NCI-H69 (cell line): ENCODE results near the gene CDH20.

Experiments used
- DNase-seq: peaks from one replicate; lab custom pipeline; 2025; lab: John Stamatoyannopoulos, UW

CDH20 gene

DNA sequence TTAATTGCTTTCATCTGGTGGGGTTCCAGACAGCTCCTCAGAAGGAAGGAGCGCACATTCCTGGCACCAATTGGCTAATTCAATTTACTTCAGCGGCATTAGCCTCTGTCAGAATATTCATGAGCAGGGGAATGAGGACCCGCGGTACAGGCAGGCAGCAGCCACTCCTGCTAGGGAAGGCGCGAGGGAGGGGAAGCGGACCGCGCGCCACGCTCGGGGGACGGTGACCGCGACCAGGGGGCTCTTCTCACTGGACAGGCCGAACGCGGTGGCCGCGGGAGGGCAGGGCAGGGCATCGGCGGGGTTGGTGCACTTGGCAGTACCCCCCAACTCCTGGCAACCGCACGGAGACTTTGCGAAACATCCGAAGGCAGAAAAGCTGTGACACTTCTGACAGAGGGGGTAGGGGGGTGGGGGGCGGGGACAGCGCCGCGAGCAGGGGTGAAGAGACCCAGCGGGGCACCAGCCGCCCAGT, at the start of gene CDH20:
TSS of gene CDH20 (plus strand) at position 160 of the 475 bp plus-strand sequence.
- DNase-seq: peak; percentile 86

- DNase-seq: no peak
Measured at GRCh38 chr18:61284039-61284438, 49.2 kb upstream of the CDH20 start.

DNA sequence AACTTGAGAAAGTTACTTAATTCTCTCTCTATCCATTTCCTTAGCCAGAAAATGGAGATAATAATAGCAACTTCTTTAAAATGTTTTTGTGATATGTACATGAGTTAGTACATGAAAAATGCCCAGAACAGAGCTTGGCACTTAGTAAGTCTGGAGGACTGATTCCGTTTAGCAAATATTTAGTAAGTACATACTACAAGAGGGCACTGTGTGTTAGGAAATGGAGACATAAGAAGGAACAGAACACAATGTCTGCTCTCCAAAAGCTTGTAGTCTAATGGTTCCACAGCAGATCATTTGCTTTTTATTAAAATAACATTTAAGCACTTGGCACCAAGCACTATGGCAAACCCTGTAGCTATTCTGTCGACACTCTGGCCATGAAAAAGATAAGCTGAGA, 47.5 kb upstream of the CDH20 start:
- DNase-seq: no peak

DNA sequence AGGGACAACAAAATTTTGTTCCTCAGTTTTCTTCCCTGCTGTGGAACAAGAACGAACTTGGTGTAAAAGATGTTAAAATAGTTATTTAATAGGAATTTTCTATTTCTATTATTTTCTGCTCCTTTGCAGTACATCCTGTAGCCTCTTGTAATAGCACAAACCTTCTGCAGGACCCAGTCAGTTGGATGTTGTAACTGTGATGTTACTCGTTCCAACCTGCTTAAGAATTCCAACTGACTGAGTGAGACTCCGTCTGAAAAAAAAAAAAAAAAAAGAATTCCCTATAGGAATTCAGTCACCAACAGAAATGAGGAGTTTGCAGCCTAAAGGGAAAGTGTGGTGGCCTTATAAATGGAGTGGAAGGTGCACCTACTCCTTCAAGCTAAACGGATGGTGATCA, 46.4 kb upstream of the CDH20 start:
- DNase-seq: no peak

DNA sequence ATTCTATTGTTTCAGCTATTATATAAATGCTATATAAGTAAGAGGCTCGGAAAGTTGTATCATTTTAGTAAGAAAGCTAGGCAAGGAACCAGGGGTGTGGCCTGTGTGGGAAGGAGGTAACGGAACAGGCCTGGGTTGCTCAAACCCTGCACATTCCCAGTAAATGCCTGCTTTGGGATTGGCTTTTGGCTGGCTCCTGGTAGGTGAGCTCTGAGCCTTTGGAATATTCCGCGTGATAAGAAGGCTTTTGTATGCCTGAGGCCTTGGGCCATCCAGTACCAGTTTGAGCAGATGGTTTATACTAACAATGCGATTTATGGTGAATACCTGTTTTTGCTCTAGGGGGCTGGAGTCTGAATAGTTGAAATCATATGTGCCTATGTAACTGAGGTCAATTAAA, 42.6 kb upstream of the CDH20 start:
- DNase-seq: no peak

DNA sequence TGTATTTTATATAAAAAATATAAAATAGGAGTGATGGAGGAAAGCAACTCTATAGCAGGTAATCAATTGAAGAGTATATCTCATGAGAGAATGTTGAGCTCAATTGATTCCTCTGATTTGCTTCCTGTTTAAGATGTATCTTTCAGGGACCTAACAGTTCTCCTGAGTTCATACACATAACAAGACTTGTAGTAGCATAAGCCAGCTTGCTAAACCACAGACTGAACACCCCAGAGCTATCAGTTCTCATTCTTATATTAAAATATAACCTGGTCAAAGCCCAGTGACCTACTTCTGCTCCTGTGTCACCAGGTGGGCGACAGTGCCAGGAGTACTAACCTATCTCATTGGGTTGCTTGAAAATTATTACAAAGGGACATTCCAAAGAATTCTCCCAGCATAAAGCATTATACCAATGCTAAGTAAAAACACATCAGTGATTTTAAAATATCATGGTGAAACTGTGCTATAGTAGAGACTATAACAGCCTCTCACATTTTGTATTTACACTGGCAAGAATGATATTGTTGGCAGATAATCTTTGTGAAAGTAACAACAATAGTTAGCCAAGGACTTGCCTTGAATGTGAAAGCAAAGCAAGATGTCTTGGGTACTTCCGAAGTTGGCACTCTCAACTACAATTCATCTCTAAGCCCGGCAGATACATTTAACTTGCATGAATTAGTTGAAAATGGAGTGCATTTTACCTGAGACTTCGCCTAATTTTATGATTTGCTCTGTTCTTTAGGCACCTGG, 40.8 kb upstream of the CDH20 start:
- DNase-seq: no peak

DNA sequence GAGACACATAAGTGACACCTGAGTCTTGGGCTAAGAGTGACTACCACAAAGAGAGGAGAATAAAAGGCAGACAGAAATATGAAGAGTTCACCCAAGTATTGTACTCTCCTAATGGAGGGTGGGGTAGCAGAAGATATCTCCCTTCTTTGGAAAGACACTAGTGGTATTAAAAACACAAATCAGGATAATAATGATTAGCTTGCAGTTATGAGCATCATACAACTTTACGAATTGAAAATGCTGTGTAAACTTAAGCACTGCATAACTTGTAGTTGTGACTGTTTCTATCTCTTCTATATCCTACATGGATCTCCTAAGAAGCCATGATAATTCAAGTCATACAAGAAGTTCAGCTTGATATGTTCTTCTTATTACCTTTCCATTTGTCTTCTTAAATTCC, 38.1 kb upstream of the CDH20 start:
- no peak for DNase-seq

DNA sequence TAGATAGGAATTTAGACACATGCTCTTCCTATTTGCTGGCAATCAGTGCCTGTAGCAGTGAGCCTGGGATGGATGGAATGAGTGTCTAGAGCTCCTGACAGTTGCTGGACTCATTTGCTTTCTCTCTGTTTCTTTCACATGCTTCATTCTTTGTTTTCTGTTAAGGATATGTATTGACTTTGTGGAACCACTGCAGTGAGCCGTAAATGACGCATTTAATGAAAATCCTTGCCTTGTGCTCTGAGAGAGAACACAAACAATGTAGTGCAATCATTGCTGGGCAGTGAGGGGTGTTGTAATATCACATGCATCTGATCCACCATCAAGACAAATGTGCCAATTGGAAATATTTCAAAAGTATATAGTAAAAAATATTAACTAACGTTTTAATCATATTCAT, 25.2 kb upstream of the CDH20 start:
- DNase-seq: peak; percentile 74

- peak; percentile 84 for DNase-seq
Measured at GRCh38 chr18:61308795-61309393, 24.3 kb upstream of the CDH20 start.

GRCh38 chr18:61322265-61322873, 10.9 kb upstream of the CDH20 start:
- DNase-seq: peak; percentile 95

- peak; percentile 66 for DNase-seq
Measured at GRCh38 chr18:61323951-61324350, 9.3 kb upstream of the CDH20 start.

DNA sequence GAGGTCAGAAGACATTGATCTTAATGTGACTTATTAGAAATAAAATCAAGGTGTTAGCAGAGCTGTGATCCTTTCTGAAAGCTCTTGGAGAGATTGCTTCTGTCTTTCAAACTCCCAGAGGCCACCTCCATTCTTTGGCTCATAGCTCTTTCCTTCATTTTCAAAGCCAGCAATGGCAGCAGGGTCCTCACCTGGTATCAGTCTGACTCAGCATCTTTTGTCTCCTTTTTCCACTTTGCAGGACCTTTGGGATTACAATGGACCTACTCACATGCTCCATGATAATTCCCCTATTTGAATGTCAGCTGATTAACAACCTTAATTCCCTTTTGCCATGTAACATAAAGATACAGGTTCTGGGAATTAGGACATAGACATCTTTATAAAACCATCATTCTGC, 6.8 kb upstream of the CDH20 start:
- DNase-seq: peak; percentile 34

GRCh38 chr18:61329398-61329797, 3.8 kb upstream of the CDH20 start:
- no peak for DNase-seq

DNA sequence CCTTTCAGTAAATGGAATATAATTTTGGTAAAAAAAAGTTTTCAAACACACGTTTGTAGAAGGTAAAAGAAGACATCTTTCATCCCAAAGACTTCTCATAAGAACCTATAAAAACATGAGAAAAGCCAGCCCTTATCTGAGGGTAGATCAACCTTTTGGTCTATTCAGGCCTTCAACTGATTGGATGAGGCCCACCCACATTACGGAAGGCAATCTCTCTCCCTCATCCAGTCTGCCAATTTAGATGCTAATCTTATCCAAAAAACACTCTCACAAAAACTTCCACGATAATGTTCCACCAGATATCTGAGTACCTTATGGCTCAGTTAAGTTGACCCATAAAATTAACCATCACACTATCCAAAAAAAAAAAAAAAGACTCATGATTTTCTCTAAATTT, 2.2 kb upstream of the CDH20 start:
- no peak for DNase-seq

GRCh38 chr18:61333746-61334490, 688 bp downstream of the CDH20 start:
- DNase-seq: peak; percentile 90

GRCh38 chr18:61334491-61334850, 1.2 kb downstream of the CDH20 start:
- peak; percentile 83 for DNase-seq

DNA sequence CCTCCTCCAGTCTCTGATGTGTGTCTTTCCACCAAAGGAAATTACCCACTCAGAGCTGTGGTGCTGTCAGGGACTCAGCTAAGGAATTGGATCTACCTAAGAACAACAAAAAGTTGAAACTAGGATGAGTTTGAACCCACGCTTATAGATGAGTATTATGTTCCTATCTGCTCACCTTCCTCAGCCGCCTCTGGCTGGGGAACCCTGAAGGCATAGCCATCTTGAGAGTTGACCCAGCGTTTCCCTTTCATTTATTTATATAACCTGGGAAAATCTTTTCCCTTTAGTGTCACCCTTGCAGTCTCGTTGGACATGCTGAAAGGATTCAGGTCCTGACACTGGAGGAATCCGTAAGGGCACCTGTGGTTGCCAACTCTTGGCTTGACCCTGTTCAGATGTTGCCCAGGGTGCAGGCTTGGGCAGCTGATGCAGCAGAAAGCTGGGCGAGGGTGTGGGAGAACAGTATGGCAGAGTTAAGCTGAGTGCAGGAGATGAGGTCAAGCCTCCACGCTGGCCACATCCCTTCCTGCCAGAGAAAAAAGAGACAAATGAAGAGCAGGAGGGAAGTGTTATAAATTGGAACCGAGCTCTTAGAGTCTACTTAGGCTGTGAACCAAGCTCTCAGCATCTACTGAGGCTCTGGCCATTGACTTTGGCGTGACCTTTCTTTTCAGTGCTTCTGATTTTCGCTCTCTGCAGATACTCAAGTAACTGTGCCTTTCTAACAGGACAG, 1.9 kb downstream of the CDH20 start:
- peak; percentile 65 for DNase-seq

- peak; percentile 64 for DNase-seq
Measured at GRCh38 chr18:61335684-61336555, 2.7 kb downstream of the CDH20 start.

DNA sequence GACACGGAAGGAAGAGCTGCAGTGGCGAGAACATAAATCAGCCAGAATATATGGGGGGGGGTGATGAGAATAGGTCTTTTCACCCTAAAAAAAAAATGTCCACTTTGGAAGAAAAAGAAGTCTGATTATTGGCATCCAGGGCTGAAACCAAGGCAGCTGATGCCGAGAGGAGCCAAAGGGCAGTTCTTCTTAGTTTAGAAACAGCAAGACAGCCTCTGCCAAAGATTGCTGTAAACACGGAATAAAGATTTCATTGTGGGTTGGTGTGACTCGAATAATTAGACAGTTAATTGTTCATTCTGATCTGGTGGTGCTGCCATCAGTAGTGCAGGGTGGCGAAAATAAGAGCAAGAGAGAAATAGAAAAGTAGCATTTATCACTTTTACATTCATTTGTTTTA, 3.5 kb downstream of the CDH20 start:
- peak; percentile 30 for DNase-seq

GRCh38 chr18:61337527-61337926, 4.3 kb downstream of the CDH20 start:
- no peak for DNase-seq

GRCh38 chr18:61340148-61340547, 6.9 kb downstream of the CDH20 start:
- no peak for DNase-seq
